HEK293T (cell line): ENCODE results near the gene LIPH.
A peak's percentile ranks its signal among the peaks of the same experiment; 100 is the strongest.

Source experiments
- CTCF ChIA-PET: fragments of 350-600 bp; formaldehyde crosslinking; extraction: SDS; loops from one replicate; lab custom pipeline; 2021; ENCODE audit warnings: antibody characterized with exemption, inconsistent platforms; lab: Yijun Ruan, JAX
- POLR2A ChIA-PET: fragments of 350-600 bp; formaldehyde crosslinking; extraction: SDS; loops from one replicate; lab custom pipeline; 2020; ENCODE audit warnings: antibody characterized with exemption, inconsistent platforms; lab: Yijun Ruan, JAX
- DNase-seq: peaks from one replicate; pipeline ENCODE4 v3.0.0; 2012; ENCODE audit warnings: mixed read lengths; ENCODE audit errors: extremely low spot score
- ARNT ChIP-seq: fragments of 450-650 bp; IDR thresholded peaks from 2 replicates; pipeline ENCODE4 v1.6.1; 2017; ENCODE audit warnings: mild to moderate bottlenecking
- BHLHE40 ChIP-seq: fragments of 450-650 bp; IDR thresholded peaks from 2 replicates; pipeline ENCODE4 v1.6.1; 2016; ENCODE audit warnings: mild to moderate bottlenecking, moderate library complexity, borderline replicate concordance
- CTBP1 ChIP-seq: fragments of 450-650 bp; IDR thresholded peaks from 2 replicates; pipeline ENCODE4 v1.6.1; 2016; ENCODE audit warnings: borderline replicate concordance
- ELF4 ChIP-seq: fragments of 450-650 bp; IDR thresholded peaks from 2 replicates; pipeline ENCODE4 v1.6.1; 2017; ENCODE audit warnings: antibody characterized with exemption
- FOXA1 ChIP-seq: fragments of 450-650 bp; IDR thresholded peaks from 2 replicates; pipeline ENCODE4 v1.6.1; 2016; ENCODE audit warnings: mild to moderate bottlenecking
- FOXK2 ChIP-seq: fragments of 450-650 bp; IDR thresholded peaks from 2 replicates; pipeline ENCODE4 v1.6.1; 2016; ENCODE audit warnings: mild to moderate bottlenecking
- FOXM1 ChIP-seq: fragments of 450-650 bp; IDR thresholded peaks from 2 replicates; pipeline ENCODE4 v1.6.1; 2017; ENCODE audit warnings: mild to moderate bottlenecking, borderline replicate concordance
- HDGF ChIP-seq: fragments of 450-650 bp; IDR thresholded peaks from 2 replicates; pipeline ENCODE4 v1.6.1; 2017; ENCODE audit warnings: antibody characterized with exemption, borderline replicate concordance
- L3MBTL2 ChIP-seq: fragments of 450-650 bp; conservative IDR thresholded peaks from 2 replicates; pipeline ENCODE4 v1.6.1; 2016; ENCODE audit warnings: mild to moderate bottlenecking
- LEF1 ChIP-seq: fragments of 450-650 bp; IDR thresholded peaks from 2 replicates; pipeline ENCODE4 v1.6.1; 2017; ENCODE audit warnings: mild to moderate bottlenecking, borderline replicate concordance
- NFRKB ChIP-seq: fragments of 450-650 bp; IDR thresholded peaks from 2 replicates; pipeline ENCODE4 v1.6.1; 2016; ENCODE audit warnings: mild to moderate bottlenecking, moderate library complexity
- SP1 ChIP-seq: fragments of 450-650 bp; IDR thresholded peaks from 2 replicates; pipeline ENCODE4 v1.6.1; 2017
- SUZ12 ChIP-seq: fragments of 450-650 bp; IDR thresholded peaks from 2 replicates; pipeline ENCODE4 v1.6.1; 2016; ENCODE audit warnings: mild to moderate bottlenecking
- TARDBP ChIP-seq: fragments of 450-650 bp; IDR thresholded peaks from 2 replicates; pipeline ENCODE4 v1.6.1; 2016
- ZNF384 ChIP-seq: fragments of 450-650 bp; IDR thresholded peaks from 2 replicates; pipeline ENCODE4 v1.6.1; 2016
- TF ChIP-seq, protein P1 (sequence below): fragments of 450-650 bp; IDR thresholded peaks from 2 replicates; pipeline ENCODE4 v1.6.1; 2016

The LIPH gene

GRCh38 chr3:185552358-185552877 is at the start of gene LIPH:
Gene LIPH, minus strand, starts transcription at chr3:185552588. Its CDS starts 117 bp downstream, at chr3:185552471.
- DNase-seq: peak; percentile 13
- POLR2A ChIA-PET: interaction anchor here (0.8 kb wide), 1 partner anchor 34 kb away, joined by 5 read pairs; the partner anchor contains the start of gene SENP2
- CTCF ChIA-PET: interaction anchor here (0.9 kb wide), 1 partner anchor 450 kb away, joined by 4 read pairs; no protein-coding TSS in a partner anchor
- TF ChIP-seq, protein P1, sequence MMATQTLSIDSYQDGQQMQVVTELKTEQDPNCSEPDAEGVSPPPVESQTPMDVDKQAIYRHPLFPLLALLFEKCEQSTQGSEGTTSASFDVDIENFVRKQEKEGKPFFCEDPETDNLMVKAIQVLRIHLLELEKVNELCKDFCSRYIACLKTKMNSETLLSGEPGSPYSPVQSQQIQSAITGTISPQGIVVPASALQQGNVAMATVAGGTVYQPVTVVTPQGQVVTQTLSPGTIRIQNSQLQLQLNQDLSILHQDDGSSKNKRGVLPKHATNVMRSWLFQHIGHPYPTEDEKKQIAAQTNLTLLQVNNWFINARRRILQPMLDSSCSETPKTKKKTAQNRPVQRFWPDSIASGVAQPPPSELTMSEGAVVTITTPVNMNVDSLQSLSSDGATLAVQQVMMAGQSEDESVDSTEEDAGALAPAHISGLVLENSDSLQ: peak; percentile 61
- TF ChIP-seq CTBP1: no peak

GRCh38 chr3:185595526-185595925 is 43.1 kb upstream of the LIPH start:
- ChIA-PET POLR2A (interaction anchor here (2.2 kb wide), 1 partner anchor 9 kb away, joined by 9 read pairs; the partner anchor contains the start of gene SENP2), CTCF (no interaction called here)
- TF ChIP-seq BHLHE40 (no peak), ZNF384 (no peak), FOXA1 (no peak), L3MBTL2 (no peak), ELF4 (no peak), TARDBP (no peak), FOXM1 (no peak), ARNT (no peak), SUZ12 (no peak), NFRKB (no peak), FOXK2 (no peak), HDGF (no peak)
- TF ChIP-seq, protein P1: no peak
- DNase-seq: no peak

DNA sequence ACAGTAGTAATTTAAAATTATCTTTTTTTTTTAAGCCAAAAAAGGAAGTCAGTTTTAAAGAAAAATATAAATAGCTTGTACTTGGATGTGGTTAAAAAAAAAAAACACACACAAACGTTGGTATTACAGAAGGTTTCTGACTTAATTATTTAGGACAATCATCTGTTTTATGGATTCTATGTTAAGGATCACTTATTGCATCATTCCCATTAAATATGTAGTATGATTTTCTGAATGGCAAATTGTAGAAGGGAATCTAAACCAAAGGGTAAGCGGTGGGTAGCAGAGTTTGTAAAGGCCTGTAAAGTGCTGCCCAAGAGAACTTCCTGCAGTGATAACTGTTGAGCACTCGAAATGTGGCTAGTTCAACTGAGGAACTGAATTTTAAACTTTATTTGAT is 41.7 kb upstream of the LIPH start:
- ChIA-PET CTCF (no interaction called here), POLR2A (no interaction called here)
- TF ChIP-seq, protein P1: no peak
- no peak for TF ChIP-seq HDGF
- no peak for TF ChIP-seq CTBP1
- no peak for TF ChIP-seq L3MBTL2
- no peak for TF ChIP-seq ARNT
- no peak for TF ChIP-seq FOXK2
- no peak for TF ChIP-seq FOXM1
- no peak for DNase-seq

- TF ChIP-seq TARDBP (no peak), CTBP1 (no peak), LEF1 (no peak), HDGF (no peak), FOXM1 (no peak), NFRKB (no peak), SUZ12 (no peak), BHLHE40 (no peak), SP1 (no peak), FOXK2 (no peak), FOXA1 (no peak), ZNF384 (no peak), ARNT (no peak), ELF4 (no peak), L3MBTL2 (no peak)
- TF ChIP-seq, protein P1: no peak
- POLR2A ChIA-PET: interaction anchor here (0.8 to 2.1 kb wide), 12 partner anchors 10 to 142 kb away, joined by 3 to 17 read pairs (median 4); partner anchors contain the start of genes LIPH and TMEM41A
- no peak for DNase-seq
- CTCF ChIA-PET: interaction anchor here (0.6 to 1.7 kb wide), 3 partner anchors 11 to 1468 kb away, joined by 3 to 7 read pairs (median 6); no protein-coding TSS in a partner anchor
Observed at GRCh38 chr3:185586686-185587039, 34.3 kb upstream of the LIPH start.

DNA sequence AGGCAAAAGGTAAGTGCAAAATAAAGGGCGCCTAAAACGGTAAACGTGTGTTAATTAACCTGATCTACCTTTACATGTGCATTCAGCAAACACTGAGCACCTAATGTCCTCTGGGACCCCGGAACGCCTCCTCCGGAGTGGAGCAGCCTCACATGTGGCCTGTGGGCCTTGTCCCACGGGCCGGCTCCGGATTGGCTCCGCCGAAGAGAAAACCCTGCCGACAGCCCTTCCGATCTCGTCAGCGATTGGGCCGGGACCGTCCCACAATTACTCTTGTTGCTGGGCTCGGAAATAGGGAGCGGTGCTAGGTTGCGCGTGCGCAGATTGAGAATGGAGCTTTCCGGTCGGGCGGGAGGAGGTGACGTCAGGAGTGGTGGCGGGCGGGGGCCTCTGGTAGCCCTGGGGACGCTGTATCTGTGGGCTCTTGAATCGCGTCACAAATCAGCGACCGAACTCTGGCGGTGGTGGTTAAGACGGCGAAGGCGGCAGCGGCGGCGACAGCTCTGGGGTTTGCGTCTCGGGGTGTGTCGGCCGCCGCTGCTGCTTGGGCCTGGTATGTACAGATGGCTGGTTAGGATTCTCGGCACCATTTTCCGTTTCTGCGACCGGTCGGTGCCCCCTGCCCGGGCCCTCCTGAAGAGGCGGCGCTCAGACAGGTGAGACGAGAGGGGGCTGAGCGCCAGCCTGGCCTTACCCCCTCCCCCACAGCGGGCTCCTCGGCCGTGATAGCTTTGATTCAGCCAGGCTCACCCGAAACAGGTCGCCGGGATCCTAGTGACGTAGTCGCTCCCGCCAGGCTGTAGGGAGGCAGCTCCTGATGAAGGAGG is 33.7 kb upstream of the LIPH start, which contains the start of gene SENP2:
Gene SENP2, plus strand, starts transcription at position 437 of the 827 bp plus-strand sequence. Its CDS starts 119 bp downstream, at position 556.
- POLR2A ChIA-PET: interaction anchor here (0.8 to 2.1 kb wide), 12 partner anchors 10 to 142 kb away, joined by 3 to 17 read pairs (median 4); partner anchors contain the start of genes LIPH and TMEM41A
- DNase-seq: peak; percentile 89
- TF ChIP-seq L3MBTL2 (peak; percentile 75; the same call in 1 of the 2 replicates), FOXK2 (no peak), SP1 (no peak)
- TF ChIP-seq, protein P1: peak; percentile 14; the same call in 1 of the 2 replicates
- CTCF ChIA-PET: interaction anchor here (0.9 to 1.7 kb wide), 2 partner anchors 11 to 27 kb away, joined by 3 to 7 read pairs; no protein-coding TSS in a partner anchor
